OCI-LY7 (cell line): Measurements from ENCODE around the gene ZNF423.

Experiments used
- CTCF ChIP-seq: fragments of 200-600 bp; sonication (generic); conservative IDR thresholded peaks from 2 replicates; pipeline ENCODE4 v1.5.1; 2014; ENCODE audit warnings: mild to moderate bottlenecking, antibody characterized with exemption, low read length, moderate library complexity, mixed read lengths
- EZH2phosphoT487 ChIP-seq: fragments of 200-600 bp; sonication (generic); IDR thresholded peaks from 2 replicates; pipeline ENCODE4 v1.6.1; 2018; ENCODE audit warnings: low read depth, borderline replicate concordance, mild to moderate bottlenecking, mixed run types, antibody characterized with exemption, low read length, moderate library complexity, mixed read lengths

GRCh38 chr16:49494891-49495566, 360.9 kb downstream of the ZNF423 start:
- TF ChIP-seq CTCF: no peak
- no peak for TF ChIP-seq EZH2phosphoT487
